Keratinocyte (primary cell): ENCODE measurements around the gene PCTP. TPM values are rescaled to one million over a fixed set of nuclear protein-coding genes. Genes with fewer than 3 reads are reported as not detected.

Source experiments
- DNase-seq: peaks from one replicate; pipeline ENCODE4 v3.0.0-alpha.2; 2011; ENCODE audit warnings: low read depth, missing footprints, low spot score
- FAIRE-seq: peaks from 2 replicates; lab custom pipeline; 2011; peaks lifted over from hg19 to GRCh38; lab: Jason Lieb, UNC
- H2AFZ ChIP-seq: 2 replicates; pipeline ENCODE4 v1.6.0; 2012; ENCODE audit warnings: low read length, control low read depth, inconsistent platforms; ENCODE audit not compliant: control insufficient read depth
- H3K27ac ChIP-seq: 2 replicates; pipeline ENCODE4 v1.5.1; 2011; ENCODE audit warnings: low read length; ENCODE audit not compliant: control insufficient read depth, insufficient read depth
- H3K27me3 ChIP-seq: 3 replicates; pipeline ENCODE4 v1.6.0; 2011; ENCODE audit warnings: low read length; ENCODE audit not compliant: control insufficient read depth, insufficient read depth; ENCODE audit errors: extremely low read depth
- H3K36me3 ChIP-seq, 2 experiments: 2 replicates in 1 of 2; 3 replicates in 1 of 2; pipeline ENCODE4 v1.5.1; 2011; ENCODE audit warnings: low read length in 2 of 2, mild to moderate bottlenecking in 1 of 2; ENCODE audit not compliant: control insufficient read depth in 2 of 2, insufficient read depth in 2 of 2; ENCODE audit errors: extremely low read depth in 1 of 2
- H3K4me1 ChIP-seq: 3 replicates; pipeline ENCODE4 v1.5.1; 2011; ENCODE audit warnings: low read length; ENCODE audit not compliant: control insufficient read depth, insufficient read depth; ENCODE audit errors: extremely low read depth
- H3K4me2 ChIP-seq: 3 replicates; pipeline ENCODE4 v1.6.0; 2011; ENCODE audit warnings: low read depth, low read length; ENCODE audit not compliant: control insufficient read depth, insufficient read depth; ENCODE audit errors: extremely low read depth
- H3K4me3 ChIP-seq, 3 experiments: fragments of 200-600 bp in 1 of 3; sonication (generic) in 1 of 3; 2 replicates in 2 of 3; 3 replicates in 1 of 3; pipeline ENCODE4 v1.5.1; 2011 to 2016; ENCODE audit warnings: low read length in 3 of 3, mild to moderate bottlenecking in 3 of 3, control low read depth in 2 of 3, inconsistent platforms in 1 of 3, low read depth in 1 of 3, mixed read lengths in 1 of 3, mixed run types in 1 of 3, moderate library complexity in 1 of 3; ENCODE audit not compliant: control insufficient read depth in 2 of 3, insufficient read depth in 2 of 3; ENCODE audit errors: extremely low read depth in 1 of 3
- H3K79me2 ChIP-seq: 2 replicates; pipeline ENCODE4 v1.6.0; 2012; ENCODE audit warnings: low read length; ENCODE audit not compliant: control insufficient read depth, insufficient read depth
- H3K9ac ChIP-seq: 3 replicates; pipeline ENCODE4 v1.6.0; 2011; ENCODE audit warnings: low read length; ENCODE audit not compliant: control insufficient read depth, insufficient read depth; ENCODE audit errors: extremely low read depth
- H3K9me1 ChIP-seq: 3 replicates; pipeline ENCODE4 v1.6.0; 2011; ENCODE audit warnings: low read length; ENCODE audit not compliant: control insufficient read depth, insufficient read depth; ENCODE audit errors: extremely low read depth
- H3K9me3 ChIP-seq: 2 replicates; pipeline ENCODE4 v1.5.1; 2012; ENCODE audit warnings: low read depth, low read length; ENCODE audit not compliant: control insufficient read depth
- H4K20me1 ChIP-seq: 3 replicates; pipeline ENCODE4 v1.6.0; 2011; ENCODE audit warnings: low read length; ENCODE audit not compliant: control insufficient read depth, insufficient read depth; ENCODE audit errors: extremely low read depth
- EZH2 ChIP-seq: IDR thresholded peaks from one replicate; pipeline ENCODE4 v1.6.1; 2012; ENCODE audit warnings: inconsistent platforms, mild to moderate bottlenecking, low read length, moderate library complexity
- dilution Hi-C: fragments of 300-500 bp; cut with MboI; formaldehyde crosslinking; loops from one replicate; pipeline ENCODE4 v1.7.0; 2020; ENCODE audit warnings: low sequenced_read_pairs; ENCODE audit not compliant: extremely low pct_ligation_motif_present
- polyA minus RNA-seq, 3 experiments: library from RNA; depleted of rRNA, polyadenylated mRNA; stranded (reverse); fragments of >200 nt; gene quantifications; 1 replicate in 1 of 3; 2 replicates in 1 of 3; 3 replicates in 1 of 3; pipeline ENCODE4 v1.2.3, GENCODE V29; 2011
- polyA plus RNA-seq, 5 experiments: library from polyadenylated mRNA; depleted of rRNA in 3 of 5; stranded (reverse) in 3 of 5; stranded (forward) in 1 of 5; unstranded in 1 of 5; fragments of >200 nt; gene quantifications; 1 replicate in 1 of 5; 2 replicates in 3 of 5; 3 replicates in 1 of 5; pipeline versions ENCODE4 v1.2.1 to v1.2.3, GENCODE V29; 2011 to 2012; ENCODE audit warnings: missing spikeins in 2 of 5, low read depth in 1 of 5, low replicate concordance in 1 of 5
- TF ChIP-seq, protein P1 (sequence below), 3 experiments: IDR thresholded peaks in 1 of 3; conservative IDR thresholded peaks in 1 of 3; optimal IDR thresholded peaks in 1 of 3; 2 replicates in 2 of 3; 3 replicates in 1 of 3; pipeline versions ENCODE3 to v1.5.1; 2011; ENCODE audit warnings: low read length in 3 of 3, mild to moderate bottlenecking in 3 of 3, moderate library complexity in 2 of 3, control low read depth in 1 of 3, inconsistent platforms in 1 of 3; ENCODE audit not compliant: insufficient read depth in 2 of 3; ENCODE audit errors: extremely low read depth in 1 of 3

PCTP gene
- 19.8 to 33.1 TPM (median 29.5 TPM) in 3 replicates for polyA plus RNA-seq
- 16.4 TPM for polyA plus RNA-seq (2011; ENCODE audit: low read depth)
- 28.4 and 33.3 TPM in 2 replicates for polyA plus RNA-seq (2011; cell fraction: cytosol; rRNA removed)
- 13.1 and 15.8 TPM in 2 replicates for polyA plus RNA-seq (2011; cell fraction: nucleus; rRNA removed)
- 6.2 and 20.7 TPM in 2 replicates for polyA plus RNA-seq (2012; ENCODE audit: low replicate concordance)
- polyA minus RNA-seq: 15.1 to 28.3 TPM (median 22.2 TPM) in 3 replicates
- polyA minus RNA-seq (2011; cell fraction: cytosol; rRNA and poly(A)+ RNA removed): 15.2 TPM
- polyA minus RNA-seq (2011; cell fraction: nucleus; rRNA and poly(A)+ RNA removed): 4.7 and 5.3 TPM in 2 replicates

DNA sequence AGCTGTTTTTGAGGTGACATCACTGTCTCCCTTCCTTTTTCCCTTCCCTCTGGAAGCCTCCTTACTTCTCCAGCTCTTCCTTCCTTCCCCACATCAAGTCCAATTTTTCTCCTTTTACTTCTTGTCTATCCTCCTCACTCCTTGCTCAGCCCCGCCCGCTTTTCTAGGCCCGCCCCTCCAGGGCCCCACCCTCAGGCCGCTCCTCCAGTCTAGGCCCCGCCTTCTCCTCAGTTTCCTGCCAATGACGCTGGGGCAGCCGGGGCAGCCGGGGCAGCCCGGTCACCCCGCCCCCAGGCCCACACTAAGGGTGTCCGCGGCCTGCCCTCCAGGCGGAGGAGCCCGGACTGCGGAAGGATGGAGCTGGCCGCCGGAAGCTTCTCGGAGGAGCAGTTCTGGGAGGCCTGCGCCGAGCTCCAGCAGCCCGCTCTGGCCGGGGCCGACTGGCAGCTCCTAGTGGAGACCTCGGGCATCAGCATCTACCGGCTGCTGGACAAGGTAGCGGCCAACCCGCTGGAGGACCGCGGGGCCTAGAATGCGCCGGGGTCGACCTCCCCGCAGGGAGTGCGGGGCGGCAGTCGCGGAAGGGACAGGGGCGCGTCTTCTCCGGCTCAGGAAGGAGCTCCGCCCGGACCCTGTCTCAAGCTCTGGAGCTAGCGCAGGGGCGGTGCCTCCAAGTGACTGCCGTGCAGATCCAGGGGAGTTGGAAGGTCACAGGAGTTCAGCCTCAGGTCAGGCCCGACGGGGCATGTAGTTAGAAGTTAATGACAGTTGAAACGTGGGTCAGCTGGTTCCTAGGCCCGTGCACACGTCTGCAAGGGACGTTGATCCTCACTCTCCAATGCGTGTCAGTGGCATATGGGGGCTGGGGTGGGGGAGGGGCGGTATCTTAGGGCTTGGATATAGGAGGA lies at the start of gene PCTP:
Gene PCTP, plus strand, starts transcription at position 302 of the 908 bp plus-strand sequence. Its CDS starts 53 bp downstream, at position 355.
- TF ChIP-seq, protein P1, sequence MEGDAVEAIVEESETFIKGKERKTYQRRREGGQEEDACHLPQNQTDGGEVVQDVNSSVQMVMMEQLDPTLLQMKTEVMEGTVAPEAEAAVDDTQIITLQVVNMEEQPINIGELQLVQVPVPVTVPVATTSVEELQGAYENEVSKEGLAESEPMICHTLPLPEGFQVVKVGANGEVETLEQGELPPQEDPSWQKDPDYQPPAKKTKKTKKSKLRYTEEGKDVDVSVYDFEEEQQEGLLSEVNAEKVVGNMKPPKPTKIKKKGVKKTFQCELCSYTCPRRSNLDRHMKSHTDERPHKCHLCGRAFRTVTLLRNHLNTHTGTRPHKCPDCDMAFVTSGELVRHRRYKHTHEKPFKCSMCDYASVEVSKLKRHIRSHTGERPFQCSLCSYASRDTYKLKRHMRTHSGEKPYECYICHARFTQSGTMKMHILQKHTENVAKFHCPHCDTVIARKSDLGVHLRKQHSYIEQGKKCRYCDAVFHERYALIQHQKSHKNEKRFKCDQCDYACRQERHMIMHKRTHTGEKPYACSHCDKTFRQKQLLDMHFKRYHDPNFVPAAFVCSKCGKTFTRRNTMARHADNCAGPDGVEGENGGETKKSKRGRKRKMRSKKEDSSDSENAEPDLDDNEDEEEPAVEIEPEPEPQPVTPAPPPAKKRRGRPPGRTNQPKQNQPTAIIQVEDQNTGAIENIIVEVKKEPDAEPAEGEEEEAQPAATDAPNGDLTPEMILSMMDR (optimal IDR thresholded peaks at IDR 0.05 in 1 of 3, IDR thresholded peaks at IDR 0.05 in 1 of 3, conservative IDR thresholded peaks at IDR 0.05 in 1 of 3; ENCODE audit: extremely low read depth in 1 of 3, insufficient read depth in 2 of 3, low read length in 3 of 3): peak in 2 of 3 experiments; percentile 27 to 69
- no peak for TF ChIP-seq EZH2

DNA sequence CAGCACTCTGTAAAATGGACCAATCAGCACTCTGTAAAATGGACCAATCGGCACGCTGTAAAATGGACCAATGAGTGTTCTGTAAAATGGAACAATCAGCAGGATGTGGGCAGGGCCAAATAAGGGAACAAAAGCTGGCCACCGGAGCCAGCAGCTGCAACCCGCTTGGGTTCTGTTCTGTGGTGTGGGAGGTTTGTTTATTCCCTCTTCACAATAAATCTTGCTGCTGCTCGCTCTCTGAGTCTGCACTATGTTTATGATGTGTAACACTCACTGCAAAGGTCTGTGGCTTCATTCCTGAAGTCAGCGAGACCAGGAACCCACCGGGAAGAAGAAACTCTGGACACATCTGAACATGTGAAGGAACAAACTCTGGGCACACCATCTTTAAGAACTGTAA lies 48.7 kb upstream of the PCTP start:
- Histone ChIP-seq H4K20me1 (no peaks in the 10 kb centered on the region), H3K9ac (no peak overlapping the region), H3K4me2 (no peak overlapping the region), H3K36me3 (no peaks in the 10 kb centered on the region), H2AFZ (no peak overlapping the region), H3K79me2 (no peaks in the 10 kb centered on the region), H3K27me3 (no peaks in the 10 kb centered on the region), H3K27ac (no peak overlapping the region), H3K4me3 (no peak overlapping the region), H3K9me1 (no peaks in the 10 kb centered on the region), H3K9me3 (no peaks in the 10 kb centered on the region), H3K4me1 (no peaks in the 10 kb centered on the region)
- dilution Hi-C loops: no loop called here
- DNase-seq (no peak), FAIRE-seq (no peak)
- TF ChIP-seq, protein P1 (optimal IDR thresholded peaks at IDR 0.05 in 1 of 3, IDR thresholded peaks at IDR 0.05 in 1 of 3, conservative IDR thresholded peaks at IDR 0.05 in 1 of 3; ENCODE audit: extremely low read depth in 1 of 3, insufficient read depth in 2 of 3, low read length in 3 of 3): no peak
- TF ChIP-seq EZH2: no peak

More for the DNA sequence above, at the start of gene PCTP:
- no peaks in the 10 kb centered on the region for H3K9me3 ChIP-seq
- peak within 1 kb of the TSS; percentile 75 to 82 (median 79) for H3K4me3 ChIP-seq
- H3K9me1 ChIP-seq: no peaks in the 10 kb centered on the region
- peak; percentile 40 for DNase-seq
- H3K36me3 ChIP-seq: no peaks in the 10 kb centered on the region
- H3K27me3 ChIP-seq: no peaks in the 10 kb centered on the region
- peak within 1 kb of the TSS; percentile 74 for H3K9ac ChIP-seq
- peak within 1 kb of the TSS; percentile 42 for H3K27ac ChIP-seq
- H2AFZ ChIP-seq: peak within 1 kb of the TSS; percentile 89
- peak within 1 kb of the TSS; percentile 69 for H3K4me2 ChIP-seq
- no peaks in the 10 kb centered on the region for H4K20me1 ChIP-seq
- no peaks in the 10 kb centered on the region for H3K4me1 ChIP-seq
- FAIRE-seq: no peak
- dilution Hi-C loops: no loop called here
- peaks cover 6% of the 10 kb centered on the region for H3K79me2 ChIP-seq
